ENCODE results near the gene AMBRA1.

DNA sequence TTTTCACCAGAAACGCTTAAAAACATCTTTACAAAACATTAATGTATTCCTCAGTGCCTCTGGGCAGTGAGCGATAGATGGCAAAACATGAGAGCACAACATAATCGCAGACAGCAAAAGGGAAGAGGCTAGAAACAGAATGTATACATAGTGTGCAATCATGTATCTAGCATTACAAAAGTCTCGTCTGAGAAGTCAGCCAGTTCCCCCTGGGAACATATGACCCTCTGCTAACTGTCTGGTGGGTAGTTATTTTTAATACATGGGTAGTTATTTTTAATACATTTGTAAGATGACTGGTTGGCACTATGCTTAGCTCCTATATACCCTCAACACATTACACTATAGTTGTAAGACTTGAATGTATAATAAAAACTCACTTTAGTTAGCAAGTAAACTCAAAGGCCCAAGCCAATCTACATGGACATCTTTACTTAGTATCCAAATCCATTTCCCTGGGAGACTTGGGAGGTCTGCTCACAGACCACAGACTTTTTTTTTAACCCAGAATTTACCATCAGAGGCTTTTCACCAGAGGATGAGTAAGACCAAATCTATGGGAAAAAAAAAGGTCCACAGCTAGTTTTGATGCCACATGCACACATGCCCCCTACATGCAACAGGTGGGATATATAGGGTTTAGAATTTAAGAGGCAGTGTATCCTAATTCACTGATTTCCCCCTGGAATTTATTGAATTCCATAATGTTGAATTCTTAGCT, 71.7 kb downstream of the AMBRA1 start:
- TF ChIP-seq PKNOX1 (IDR thresholded peaks at IDR 0.05) (no peak), SP1 (IDR thresholded peaks at IDR 0.05) (no peak), BHLHE40 (IDR thresholded peaks at IDR 0.05; ENCODE audit: borderline replicate concordance) (no peak)

Measured in HEK293T (cell line).